Smooth muscle cell (in vitro differentiated cells): Measurements from ENCODE around the gene HCN4. TPM values are rescaled to one million over a fixed set of nuclear protein-coding genes. Genes with fewer than 3 reads are reported as not detected.

Experiments used
- DNase-seq: peaks from one replicate; lab custom pipeline; 2025; ENCODE audit not compliant: unreplicated experiment; lab: John Stamatoyannopoulos, UW
- H2AFZ ChIP-seq: fragments of 200-600 bp; sonication (generic); 2 replicates; pipeline ENCODE4 v1.6.0; 2016; ENCODE audit warnings: antibody characterized with exemption, low read depth, mild to moderate bottlenecking
- H3F3A ChIP-seq: fragments of 200-600 bp; sonication (generic); 2 replicates; pipeline ENCODE4 v1.6.0; 2017; ENCODE audit warnings: antibody characterized with exemption, low read depth
- H3K27ac ChIP-seq: fragments of 200-600 bp; sonication (generic); 2 replicates; pipeline ENCODE4 v1.5.1; 2016; ENCODE audit warnings: low read depth, mild to moderate bottlenecking
- H3K27me3 ChIP-seq: fragments of 200-600 bp; sonication (generic); 2 replicates; pipeline ENCODE4 v1.6.1; 2016; ENCODE audit warnings: low read depth, mild to moderate bottlenecking
- H3K36me3 ChIP-seq: fragments of 200-600 bp; sonication (generic); 2 replicates; pipeline ENCODE4 v1.5.1; 2016; ENCODE audit warnings: low read depth
- H3K4me1 ChIP-seq: fragments of 200-600 bp; sonication (generic); 2 replicates; pipeline ENCODE4 v1.5.1; 2016; ENCODE audit warnings: low read depth
- H3K4me2 ChIP-seq: fragments of 200-600 bp; sonication (generic); 2 replicates; pipeline ENCODE4 v1.6.0; 2016; ENCODE audit warnings: mild to moderate bottlenecking
- H3K4me3 ChIP-seq: fragments of 200-600 bp; sonication (generic); 2 replicates; pipeline ENCODE4 v1.5.1; 2016; ENCODE audit warnings: mild to moderate bottlenecking
- H3K79me2 ChIP-seq: fragments of 200-600 bp; sonication (generic); 2 replicates; pipeline ENCODE4 v1.6.0; 2016; ENCODE audit warnings: low read depth, mild to moderate bottlenecking
- H3K9ac ChIP-seq: fragments of 200-600 bp; sonication (generic); 2 replicates; pipeline ENCODE4 v1.6.0; 2016; ENCODE audit warnings: low read depth
- H3K9me3 ChIP-seq: fragments of 200-600 bp; sonication (generic); replicated peaks from 2 replicates; pipeline ENCODE4 v1.5.1; 2016; ENCODE audit warnings: low read depth
- H4K20me1 ChIP-seq: fragments of 200-600 bp; sonication (generic); 2 replicates; pipeline ENCODE4 v1.6.0; 2016; ENCODE audit warnings: low read depth
- whole genome bisulfite sequencing: methylation state at CpG from one replicate; pipeline ENCODE4 v1.1.7; 2016; ENCODE audit warnings: low lambda C conversion rate; 5-methylcytosine and 5-hydroxymethylcytosine counted together
- polyA plus RNA-seq: library from polyadenylated mRNA; unstranded; fragments of >200 nt; fragmentation: Nextera tagmentation; extraction: Ambion mirVana; gene quantifications from 2 replicates; pipeline ENCODE4 v1.2.1, GENCODE V29; 2016
- total RNA-seq: library from RNA; depleted of rRNA; stranded (reverse); fragments of >200 nt; gene quantifications from 2 replicates; pipeline ENCODE4 v1.2.3, GENCODE V29; 2014
- TF ChIP-seq, protein P1 (sequence below): fragments of 200-600 bp; sonication (generic); IDR thresholded peaks from 2 replicates; pipeline ENCODE4 v1.5.1; 2017; ENCODE audit warnings: borderline replicate concordance, mild to moderate bottlenecking, antibody characterized with exemption; ENCODE audit not compliant: insufficient read depth, poor library complexity, severe bottlenecking

Gene HCN4
- total and polyA plus RNA-seq, 2 experiments from 2014 or later: 0.07 TPM; not detected in 1

DNA sequence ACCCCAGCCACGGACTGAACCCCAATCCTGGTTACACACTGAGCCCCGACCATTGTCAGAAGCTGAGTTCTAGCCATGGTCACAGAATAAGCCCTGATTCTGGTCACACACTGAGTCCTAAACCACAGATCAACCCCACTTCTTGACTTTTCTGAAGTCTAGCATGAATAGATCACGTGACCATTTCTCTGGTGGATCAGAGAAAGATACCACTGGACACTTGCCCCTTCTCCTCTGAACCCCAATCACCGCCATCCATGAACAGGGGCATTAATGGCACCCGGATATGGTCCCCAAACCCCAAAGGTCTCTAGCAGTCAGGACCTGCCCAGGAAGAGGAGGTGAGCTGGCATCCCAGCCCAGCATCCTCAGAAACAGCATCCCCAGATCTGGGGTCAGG, 9.1 kb downstream of the HCN4 start:
- Histone ChIP-seq H3K27me3 (peaks cover 9% of the 10 kb centered on the region), H3K4me1 (no peaks in the 10 kb centered on the region), H3K36me3 (no peaks in the 10 kb centered on the region), H3K79me2 (no peaks in the 10 kb centered on the region), H3K9ac (no peak overlapping the region), H3K9me3 (no peaks in the 10 kb centered on the region), H3F3A (no peaks in the 10 kb centered on the region), H4K20me1 (no peaks in the 10 kb centered on the region), H2AFZ (no peak overlapping the region), H3K27ac (no peak overlapping the region), H3K4me2 (no peak overlapping the region), H3K4me3 (no peak overlapping the region)
- TF ChIP-seq, protein P1, sequence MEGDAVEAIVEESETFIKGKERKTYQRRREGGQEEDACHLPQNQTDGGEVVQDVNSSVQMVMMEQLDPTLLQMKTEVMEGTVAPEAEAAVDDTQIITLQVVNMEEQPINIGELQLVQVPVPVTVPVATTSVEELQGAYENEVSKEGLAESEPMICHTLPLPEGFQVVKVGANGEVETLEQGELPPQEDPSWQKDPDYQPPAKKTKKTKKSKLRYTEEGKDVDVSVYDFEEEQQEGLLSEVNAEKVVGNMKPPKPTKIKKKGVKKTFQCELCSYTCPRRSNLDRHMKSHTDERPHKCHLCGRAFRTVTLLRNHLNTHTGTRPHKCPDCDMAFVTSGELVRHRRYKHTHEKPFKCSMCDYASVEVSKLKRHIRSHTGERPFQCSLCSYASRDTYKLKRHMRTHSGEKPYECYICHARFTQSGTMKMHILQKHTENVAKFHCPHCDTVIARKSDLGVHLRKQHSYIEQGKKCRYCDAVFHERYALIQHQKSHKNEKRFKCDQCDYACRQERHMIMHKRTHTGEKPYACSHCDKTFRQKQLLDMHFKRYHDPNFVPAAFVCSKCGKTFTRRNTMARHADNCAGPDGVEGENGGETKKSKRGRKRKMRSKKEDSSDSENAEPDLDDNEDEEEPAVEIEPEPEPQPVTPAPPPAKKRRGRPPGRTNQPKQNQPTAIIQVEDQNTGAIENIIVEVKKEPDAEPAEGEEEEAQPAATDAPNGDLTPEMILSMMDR: no peak
- DNase-seq: no peak
- WGBS: 87% methylated on average over 5 of the region's 5 CpGs

DNA sequence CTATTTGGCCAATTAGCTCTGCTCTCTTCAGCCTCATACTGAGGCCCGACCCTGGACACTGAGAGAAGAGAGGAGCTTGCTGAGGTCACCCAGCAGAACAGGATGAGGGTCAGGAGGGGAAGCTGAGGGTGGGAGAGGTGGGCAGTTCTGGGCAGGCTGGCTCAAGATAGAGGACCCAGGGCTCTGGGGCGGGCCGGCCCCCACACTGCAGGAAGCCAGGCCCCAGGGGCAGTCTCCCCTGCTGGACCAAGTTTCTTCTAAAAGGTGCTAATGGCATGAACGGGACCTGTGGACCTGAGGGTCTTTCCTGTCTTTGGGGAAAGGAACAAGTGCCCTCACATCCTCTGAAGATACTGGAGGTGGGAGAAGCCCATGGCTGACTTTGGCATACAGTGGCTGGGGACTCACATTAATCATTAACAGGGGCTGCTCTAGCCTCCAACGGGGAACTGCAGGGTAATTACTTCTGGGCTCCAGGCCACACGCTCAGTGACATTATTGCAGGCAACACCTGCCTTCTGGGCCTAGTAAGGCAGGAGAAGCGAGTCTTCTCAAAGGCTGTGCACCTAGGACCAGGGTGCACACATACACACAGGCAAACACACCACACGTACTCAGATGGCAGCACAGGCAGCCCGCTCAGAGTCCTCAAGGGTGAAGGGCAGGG, 10.6 kb downstream of the HCN4 start:
- Histone ChIP-seq H3F3A (no peaks in the 10 kb centered on the region), H3K9me3 (no peaks in the 10 kb centered on the region), H3K4me1 (no peaks in the 10 kb centered on the region), H3K27ac (no peak overlapping the region), H3K27me3 (no peaks in the 10 kb centered on the region), H3K4me2 (no peak overlapping the region), H3K79me2 (no peaks in the 10 kb centered on the region), H4K20me1 (no peaks in the 10 kb centered on the region), H2AFZ (no peak overlapping the region), H3K36me3 (no peaks in the 10 kb centered on the region), H3K9ac (no peak overlapping the region), H3K4me3 (no peak overlapping the region)
- no peak for DNase-seq
- TF ChIP-seq, protein P1: no peak
- whole genome bisulfite sequencing: 88% methylated on average over 9 of the region's 9 CpGs

DNA sequence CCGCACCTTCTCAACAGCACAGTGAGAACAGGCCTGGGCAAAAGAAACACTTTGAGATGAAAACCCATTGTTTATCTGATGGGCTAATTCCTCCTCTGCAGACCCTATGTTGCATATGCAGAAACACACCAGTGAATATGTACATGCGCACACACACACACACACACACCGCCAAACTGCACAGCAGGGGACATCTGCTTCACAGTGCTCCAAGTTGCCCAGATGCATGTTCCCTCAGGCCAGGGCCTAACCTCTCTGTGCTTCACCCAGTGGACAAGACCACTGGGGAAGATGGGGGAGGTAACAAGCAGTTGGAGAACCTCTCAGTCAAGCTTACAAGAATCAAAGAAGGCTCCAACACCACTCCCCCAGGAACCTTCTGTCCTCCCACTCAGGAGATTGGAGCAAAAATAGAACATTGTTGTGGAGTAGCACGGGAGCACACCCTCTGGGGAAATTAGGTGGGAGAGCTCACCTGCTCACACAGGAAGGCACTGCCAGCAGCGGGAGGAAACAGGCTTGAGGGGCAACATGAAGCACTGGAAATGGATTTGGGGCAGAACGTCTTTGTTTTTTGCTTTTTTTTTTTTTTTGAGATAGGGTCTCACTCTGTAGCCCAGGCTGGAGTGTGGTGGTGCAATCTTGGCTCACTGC, 13.0 kb downstream of the HCN4 start:
- no peak overlapping the region for H2AFZ ChIP-seq
- 91% methylated on average over 6 of the region's 6 CpGs for WGBS
- no peaks in the 10 kb centered on the region for H3K27me3 ChIP-seq
- no peaks in the 10 kb centered on the region for H3K4me1 ChIP-seq
- no peaks in the 10 kb centered on the region for H3K36me3 ChIP-seq
- H3K79me2 ChIP-seq: no peaks in the 10 kb centered on the region
- H3K4me3 ChIP-seq: no peak overlapping the region
- H3K9me3 ChIP-seq: no peaks in the 10 kb centered on the region
- no peak overlapping the region for H3K9ac ChIP-seq
- H3K4me2 ChIP-seq: no peak overlapping the region
- no peak overlapping the region for H3K27ac ChIP-seq
- H4K20me1 ChIP-seq: no peaks in the 10 kb centered on the region
- TF ChIP-seq, protein P1: no peak
- no peak for DNase-seq
- no peaks in the 10 kb centered on the region for H3F3A ChIP-seq
